SK-N-MC (cell line): ENCODE results near the gene C6orf47.

Experiments
- DNase-seq: peaks from one replicate; pipeline ENCODE4 v3.0.0-alpha.2; 2011; ENCODE audit warnings: low read depth, low spot score
- H3K27ac ChIP-seq: fragments of 200-600 bp; sonication (generic); 2 replicates; pipeline ENCODE4 v1.5.1; 2016; ENCODE audit warnings: mixed run types
- H3K36me3 ChIP-seq: fragments of 200-600 bp; sonication (generic); 2 replicates; pipeline ENCODE4 v1.6.1; 2017; ENCODE audit warnings: antibody characterized with exemption, low read length, mixed read lengths; ENCODE audit not compliant: insufficient read depth
- H3K4me3 ChIP-seq: fragments of 200-600 bp; sonication (generic); 2 replicates; pipeline ENCODE4 v1.5.1; 2016
- H3K9ac ChIP-seq: fragments of 200-600 bp; sonication (generic); 2 replicates; pipeline ENCODE4 v1.8.0; 2017; ENCODE audit warnings: mixed run types, mixed read lengths; ENCODE audit not compliant: insufficient read length
- H3K9me3 ChIP-seq: fragments of 200-600 bp; sonication (generic); 2 replicates; pipeline ENCODE4 v1.6.1; 2017; ENCODE audit warnings: low read depth, mild to moderate bottlenecking, antibody characterized with exemption, low read length, moderate library complexity, mixed read lengths
- EZH2 ChIP-seq: fragments of 200-600 bp; sonication (generic); IDR thresholded peaks from one replicate; pipeline ENCODE4 v1.6.1; 2017; ENCODE audit warnings: antibody characterized with exemption
- FOXP2 ChIP-seq: optimal IDR thresholded peaks from 2 replicates; pipeline ENCODE3; 2011; ENCODE audit warnings: mild to moderate bottlenecking, moderate library complexity; ENCODE audit not compliant: insufficient read depth; ENCODE audit errors: extremely low read length, control extremely low read depth
- POLR2AphosphoS5 ChIP-seq: IDR thresholded peaks from 2 replicates; pipeline ENCODE4 v1.6.1; 2012; ENCODE audit warnings: mild to moderate bottlenecking, low read depth, low read length, borderline replicate concordance

C6orf47 gene

GRCh38 chr6:31620586-31621319, 39.8 kb downstream of the C6orf47 start, which contains the start of gene PRRC2A:
Gene PRRC2A, plus strand, starts transcription at chr6:31620715. Its CDS starts 2,075 bp downstream, at chr6:31622790.
- peaks cover 45% of the 10 kb centered on the region for H3K36me3 ChIP-seq
- DNase-seq, result no peak
- H3K27ac ChIP-seq, result peak within 1 kb of the TSS; percentile 99
- H3K9me3 ChIP-seq, result no peaks in the 10 kb centered on the region
- H3K9ac ChIP-seq, result peak within 1 kb of the TSS; percentile 99
- TF ChIP-seq FOXP2, result no peak
- peak; percentile 66 for TF ChIP-seq POLR2AphosphoS5
- peak within 1 kb of the TSS; percentile 100 for H3K4me3 ChIP-seq

- Histone ChIP-seq H3K36me3 (peaks cover 38% of the 10 kb centered on the region), H3K9ac (peak overlapping the region; percentile 89)
These were observed 40.6 kb downstream of the C6orf47 start for GRCh38 chr6:31619805-31620585.

GRCh38 chr6:31617010-31617409, 43.6 kb downstream of the C6orf47 start:
- H3K9me3 ChIP-seq, result no peaks in the 10 kb centered on the region
- no peak for DNase-seq
- no peak for TF ChIP-seq POLR2AphosphoS5
- no peak for TF ChIP-seq EZH2
- no peak for TF ChIP-seq FOXP2
- no peak overlapping the region for H3K4me3 ChIP-seq
- no peak overlapping the region for H3K27ac ChIP-seq
- no peak overlapping the region for H3K9ac ChIP-seq
- H3K36me3 ChIP-seq, result peaks cover 8% of the 10 kb centered on the region

More at GRCh38 chr6:31619805-31620585, 40.6 kb downstream of the C6orf47 start:
- TF ChIP-seq FOXP2 (peak; percentile 69), POLR2AphosphoS5 (peak; percentile 84), EZH2 (no peak)
- peak; percentile 98 for DNase-seq
- H3K27ac ChIP-seq, result peak overlapping the region; percentile 99
- no peaks in the 10 kb centered on the region for H3K9me3 ChIP-seq
- peak overlapping the region; percentile 83 for H3K4me3 ChIP-seq

GRCh38 chr6:31615748-31616147, 44.8 kb downstream of the C6orf47 start:
- no peak for DNase-seq
- H3K9ac ChIP-seq, result no peak overlapping the region
- no peaks in the 10 kb centered on the region for H3K36me3 ChIP-seq
- H3K4me3 ChIP-seq, result no peak overlapping the region
- TF ChIP-seq EZH2 (no peak), FOXP2 (no peak), POLR2AphosphoS5 (no peak)
- no peaks in the 10 kb centered on the region for H3K9me3 ChIP-seq
- H3K27ac ChIP-seq, result peak overlapping the region; percentile 63; the same call in 1 of the 2 replicates

DNA sequence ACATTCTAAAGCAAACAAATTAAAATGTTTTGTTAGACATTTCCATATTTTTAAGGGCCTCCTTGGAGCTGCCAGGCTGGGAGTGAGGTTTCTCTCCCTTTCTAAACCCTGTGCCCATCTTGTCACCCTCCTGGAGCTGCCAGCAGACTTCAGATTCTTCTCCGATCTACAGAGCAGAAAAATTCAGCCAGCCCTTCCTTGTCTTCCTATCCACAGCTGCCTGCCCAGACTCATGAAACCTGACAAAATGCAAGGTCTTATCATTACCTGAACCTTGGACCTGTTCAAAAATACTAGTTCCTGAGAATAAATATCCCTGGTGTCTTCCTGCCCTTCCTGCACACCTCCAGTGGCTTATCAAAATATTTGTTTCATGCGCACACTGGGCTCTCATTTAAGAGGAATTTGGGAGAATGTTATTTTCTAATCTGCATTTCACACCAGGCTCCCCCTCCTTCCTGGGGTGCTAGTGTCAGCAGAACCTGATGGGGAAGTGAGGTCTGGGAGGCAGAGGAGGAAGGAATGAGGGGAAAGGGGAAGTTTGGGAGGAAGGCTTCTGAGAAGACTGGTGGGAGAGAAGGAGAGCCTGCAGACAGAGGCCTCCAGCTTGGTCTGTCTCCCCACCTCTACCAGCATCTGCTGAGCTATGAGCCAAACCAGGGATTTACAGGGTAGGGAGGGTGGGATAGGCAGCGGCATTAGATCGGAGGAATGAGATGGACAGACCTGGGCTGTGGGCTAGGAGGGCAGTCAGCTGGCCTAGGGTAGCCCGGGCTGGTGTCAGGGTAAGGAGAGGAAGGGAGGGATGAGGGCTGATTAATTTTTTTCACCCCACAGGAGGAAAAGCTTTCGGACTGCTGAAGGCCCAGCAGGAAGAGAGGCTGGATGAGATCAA, 45.6 kb downstream of the C6orf47 start, which contains the start of gene AIF1:
TSS of gene AIF1 (plus strand) at position 551 of the 895 bp plus-strand sequence. CDS start at position 647, 96 bp downstream.
- no peak for DNase-seq
- Histone ChIP-seq H3K4me3 (no peak within 1 kb of the TSS), H3K27ac (peak within 1 kb of the TSS; percentile 63), H3K9me3 (no peaks in the 10 kb centered on the region), H3K36me3 (no peaks in the 10 kb centered on the region), H3K9ac (peak within 1 kb of the TSS; percentile 46)
- TF ChIP-seq FOXP2 (no peak), EZH2 (no peak), POLR2AphosphoS5 (no peak)

- no peak for TF ChIP-seq EZH2
- no peak for TF ChIP-seq FOXP2
- TF ChIP-seq POLR2AphosphoS5, result no peak
- no peaks in the 10 kb centered on the region for H3K9me3 ChIP-seq
- peak overlapping the region; percentile 63 for H3K27ac ChIP-seq
- DNase-seq, result no peak
- H3K36me3 ChIP-seq, result no peaks in the 10 kb centered on the region
- H3K9ac ChIP-seq, result peak overlapping the region; percentile 46
- no peak overlapping the region for H3K4me3 ChIP-seq
These were observed 46.4 kb downstream of the C6orf47 start for GRCh38 chr6:31614075-31614619.

DNA sequence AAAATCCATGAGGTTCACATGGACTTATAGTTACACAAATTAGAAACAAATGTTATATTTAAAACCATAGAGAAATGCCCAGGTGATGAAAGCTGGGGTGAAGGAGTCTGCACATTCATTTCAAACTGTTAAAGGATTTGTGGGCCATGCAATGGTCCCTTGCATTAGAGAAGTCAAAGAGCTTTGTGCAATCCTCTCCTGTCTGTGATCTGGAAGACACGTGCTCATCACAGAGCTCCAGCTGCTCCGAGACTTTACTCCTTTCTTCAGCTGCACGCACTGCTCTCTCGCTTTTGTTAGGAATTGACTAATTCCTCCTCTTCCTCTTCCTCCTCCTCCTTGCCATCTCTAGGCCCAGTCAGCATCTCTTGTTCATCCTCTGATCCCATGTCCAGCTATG, 49.6 kb downstream of the C6orf47 start:
- TF ChIP-seq EZH2 (no peak), POLR2AphosphoS5 (no peak), FOXP2 (no peak)
- peak overlapping the region; percentile 14; the same call in 1 of the 2 replicates for H3K27ac ChIP-seq
- no peak overlapping the region for H3K9ac ChIP-seq
- no peak for DNase-seq
- H3K36me3 ChIP-seq, result no peaks in the 10 kb centered on the region
- H3K9me3 ChIP-seq, result no peaks in the 10 kb centered on the region
- H3K4me3 ChIP-seq, result no peak overlapping the region
